Measurements from ENCODE around the gene SLC36A2.

DNA sequence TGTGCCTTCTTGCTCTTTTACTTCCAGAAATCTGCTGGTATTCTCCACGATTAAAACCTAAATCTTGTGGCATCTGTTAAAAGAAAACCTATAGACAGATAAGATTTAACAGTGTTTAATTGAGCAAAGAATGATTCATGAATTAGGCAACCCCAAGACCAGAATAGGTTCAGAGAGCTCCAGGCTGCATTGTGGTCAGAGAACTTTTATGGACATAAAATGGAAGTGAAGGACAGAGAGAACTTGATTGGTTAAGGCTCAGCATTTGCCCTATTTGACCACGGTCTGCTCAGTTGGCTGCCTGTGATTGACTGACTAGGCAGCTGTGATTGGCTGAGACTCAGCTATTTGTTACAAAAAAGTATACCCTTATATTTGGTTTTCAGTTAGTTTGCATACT, 10.4 kb upstream of the SLC36A2 start:
- TF ChIP-seq SPI1 (IDR thresholded peaks at IDR 0.05; ENCODE audit: low read depth, low read length) (no peak), PAX5 (IDR thresholded peaks at IDR 0.05; ENCODE audit: insufficient read depth, low read length, severe bottlenecking) (no peak), POLR2A (IDR thresholded peaks at IDR 0.05; ENCODE audit: low read depth, low read length) (no peak), POLR2AphosphoS5 (IDR thresholded peaks at IDR 0.05; ENCODE audit: low read depth, low read length) (no peak), TAF1 (IDR thresholded peaks at IDR 0.05; ENCODE audit: low read depth, low read length) (no peak), POU2F2 (IDR thresholded peaks at IDR 0.05; ENCODE audit: low read depth, low read length) (no peak)
